ENCODE data around the gene XPNPEP2.

XPNPEP2 gene

GRCh38 chrX:129754056-129755024 is 15.6 kb downstream of the XPNPEP2 start:
- DNase-seq: no peak

GRCh38 chrX:129755779-129756650 is 17.2 kb downstream of the XPNPEP2 start:
- no peak for DNase-seq

GRCh38 chrX:129759576-129760061 is 20.8 kb downstream of the XPNPEP2 start:
- DNase-seq: peak; percentile 67

GRCh38 chrX:129760155-129760554 is 21.4 kb downstream of the XPNPEP2 start:
- no peak for DNase-seq

GRCh38 chrX:129760981-129761380 is 22.2 kb downstream of the XPNPEP2 start:
- no peak for DNase-seq

- DNase-seq: no peak
These were observed 22.8 kb downstream of the XPNPEP2 start for GRCh38 chrX:129761596-129761995.

- DNase-seq: no peak
These were observed 23.7 kb downstream of the XPNPEP2 start for GRCh38 chrX:129762448-129762847.

- no peak for DNase-seq
These were observed 24.9 kb downstream of the XPNPEP2 start for GRCh38 chrX:129763666-129764065.

- no peak for DNase-seq
These were observed 29.4 kb downstream of the XPNPEP2 start for GRCh38 chrX:129768186-129768585.

GRCh38 chrX:129768586-129769466 is 30.0 kb downstream of the XPNPEP2 start:
- DNase-seq: no peak

- DNase-seq: peak; percentile 89
These were observed 30.8 kb downstream of the XPNPEP2 start for GRCh38 chrX:129769467-129770154.

GRCh38 chrX:129771266-129771995 is 32.7 kb downstream of the XPNPEP2 start:
- DNase-seq: no peak

- peak; percentile 92 for DNase-seq
These were observed 34.1 kb downstream of the XPNPEP2 start for GRCh38 chrX:129772796-129773431.

- no peak for DNase-seq
These were observed 35.1 kb downstream of the XPNPEP2 start for GRCh38 chrX:129773649-129774458.

GRCh38 chrX:129777218-129778030 is 38.6 kb downstream of the XPNPEP2 start:
- DNase-seq: peak; percentile 80

GRCh38 chrX:129779086-129779672 is 40.4 kb downstream of the XPNPEP2 start:
- DNase-seq: no peak

- DNase-seq: peak; percentile 88
These were observed 41.0 kb downstream of the XPNPEP2 start, which contains the start of gene SASH3 for GRCh38 chrX:129779747-129780146. TSS of gene SASH3 (plus strand) at chrX:129779949. CDS start at chrX:129780098, 149 bp downstream.

All from CD4-positive, alpha-beta T cell treated with Interleukin-15 for 1 hour (primary cell).